DLD1 (cell line): Measurements from ENCODE around the gene CETN1.

Experiments
- in situ Hi-C: cut with HindIII; loops from 2 replicates; pipeline ENCODE4 v1.10.0; 2017; ENCODE audit warnings: low sequenced_read_pairs

The CETN1 gene

DNA sequence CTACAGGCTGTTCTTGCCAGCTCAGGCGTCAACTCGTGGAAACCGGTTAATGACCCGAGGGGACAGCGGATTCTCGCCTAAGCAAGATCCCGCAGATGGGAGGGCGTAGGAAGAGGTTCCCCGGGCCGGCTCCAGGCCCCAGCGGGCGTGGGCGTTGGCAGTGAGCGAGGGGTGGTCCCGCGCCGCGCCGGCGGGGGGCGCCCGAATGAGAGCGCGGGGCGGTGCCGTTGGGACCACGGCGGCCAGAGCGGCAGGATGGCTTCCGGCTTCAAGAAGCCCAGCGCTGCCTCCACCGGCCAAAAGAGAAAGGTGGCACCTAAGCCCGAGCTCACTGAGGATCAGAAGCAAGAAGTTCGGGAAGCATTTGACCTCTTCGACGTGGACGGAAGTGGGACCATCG lies at the start of gene CETN1:
TSS of gene CETN1 (plus strand) at position 227 of the 400 bp plus-strand sequence. CDS start at position 256, 29 bp downstream.
- in situ Hi-C loops: no loop called here

DNA sequence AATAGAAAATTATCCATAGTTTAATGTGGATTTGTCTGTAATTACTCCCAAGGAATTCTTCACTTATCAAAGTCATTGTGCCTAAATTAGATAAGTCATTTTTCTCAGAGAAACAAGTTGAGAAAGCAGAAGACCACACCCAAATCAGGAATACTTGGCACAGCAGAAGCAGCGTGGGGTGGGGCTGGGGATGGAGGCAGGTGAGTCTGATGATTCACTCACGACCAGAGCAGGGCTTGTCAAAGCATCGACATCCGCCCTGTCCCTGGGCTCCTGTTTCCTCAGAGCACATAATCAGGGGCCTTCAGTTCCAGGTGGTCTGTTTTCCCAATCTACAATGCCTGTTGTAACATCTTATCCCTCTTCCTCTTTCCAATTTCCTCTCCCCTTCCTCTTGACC lies 48.2 kb upstream of the CETN1 start:
- in situ Hi-C loops: no loop called here

DNA sequence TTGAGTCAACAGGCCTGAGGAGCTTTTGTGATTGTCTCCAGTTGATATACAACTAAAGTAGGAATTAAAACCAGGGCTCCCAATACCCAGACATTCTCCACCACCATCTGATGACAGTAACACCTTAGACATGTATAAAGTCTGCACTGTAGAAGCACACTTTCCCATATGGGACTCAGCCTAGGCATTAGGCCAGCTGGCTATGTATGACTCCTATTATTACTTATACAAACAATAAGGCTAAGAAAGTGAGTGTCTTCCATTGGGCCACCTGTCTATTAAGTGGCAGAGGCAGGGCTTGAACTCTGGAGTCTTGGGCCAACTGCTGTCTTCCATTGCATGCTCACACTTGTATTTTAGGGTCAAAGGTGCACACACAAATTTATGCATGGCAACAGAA lies 47.5 kb upstream of the CETN1 start:
- in situ Hi-C loops: no loop called here

GRCh38 chr18:533995-534601 lies 46.1 kb upstream of the CETN1 start:
- in situ Hi-C loops: no loop called here

- in situ Hi-C loops: no loop called here
Observed at GRCh38 chr18:543447-544078, 36.6 kb upstream of the CETN1 start.

DNA sequence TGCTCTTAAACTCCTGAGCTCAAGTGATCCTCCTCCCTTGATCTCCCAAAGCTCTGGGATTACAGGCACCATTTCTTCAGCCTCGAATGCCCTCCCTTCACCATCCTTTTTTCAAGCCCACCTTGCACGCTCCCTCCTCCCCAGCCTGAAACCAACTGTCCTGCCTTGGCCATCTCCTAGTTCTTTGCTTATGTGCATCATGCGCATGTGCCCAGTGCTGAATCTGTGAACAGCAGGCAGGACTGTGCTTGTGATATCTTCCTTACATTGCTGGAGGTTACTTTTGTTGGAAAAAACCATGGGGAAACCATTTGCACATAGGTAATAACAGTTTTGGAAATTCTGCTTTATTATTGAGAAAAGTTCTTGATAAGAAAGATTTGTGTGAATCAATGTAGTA lies 30.2 kb upstream of the CETN1 start:
- in situ Hi-C loops: no loop called here

DNA sequence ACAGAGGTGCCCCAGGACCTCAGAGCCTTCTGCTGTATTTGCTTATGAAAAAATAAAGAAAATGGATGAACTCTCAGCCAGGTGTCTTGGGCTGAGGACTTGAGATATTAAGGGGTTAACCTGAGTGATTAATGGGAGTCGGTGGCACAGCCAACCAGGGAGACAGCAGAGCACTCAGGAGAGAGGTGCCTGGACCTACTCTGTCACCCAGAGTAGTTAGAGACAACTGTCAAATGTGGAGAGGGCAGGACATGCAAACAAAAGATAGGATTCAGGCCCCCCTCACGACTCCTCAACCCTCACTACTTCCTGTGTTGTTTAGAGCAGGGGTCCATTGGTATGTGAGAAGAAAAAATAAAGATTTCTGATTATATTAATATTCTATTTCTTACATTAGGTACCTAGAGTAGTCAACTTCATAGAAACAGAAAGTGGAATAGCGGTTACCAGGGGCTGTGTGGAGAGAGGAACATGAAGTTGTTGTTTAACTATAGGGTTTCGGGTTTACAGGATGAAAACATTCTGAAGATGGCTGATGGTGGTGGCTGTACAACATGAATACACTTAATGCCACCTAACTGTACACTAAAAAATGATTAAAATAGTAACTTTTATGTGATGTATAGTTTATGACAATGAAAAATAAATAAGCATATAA lies 28.6 kb upstream of the CETN1 start:
- in situ Hi-C loops: no loop called here

DNA sequence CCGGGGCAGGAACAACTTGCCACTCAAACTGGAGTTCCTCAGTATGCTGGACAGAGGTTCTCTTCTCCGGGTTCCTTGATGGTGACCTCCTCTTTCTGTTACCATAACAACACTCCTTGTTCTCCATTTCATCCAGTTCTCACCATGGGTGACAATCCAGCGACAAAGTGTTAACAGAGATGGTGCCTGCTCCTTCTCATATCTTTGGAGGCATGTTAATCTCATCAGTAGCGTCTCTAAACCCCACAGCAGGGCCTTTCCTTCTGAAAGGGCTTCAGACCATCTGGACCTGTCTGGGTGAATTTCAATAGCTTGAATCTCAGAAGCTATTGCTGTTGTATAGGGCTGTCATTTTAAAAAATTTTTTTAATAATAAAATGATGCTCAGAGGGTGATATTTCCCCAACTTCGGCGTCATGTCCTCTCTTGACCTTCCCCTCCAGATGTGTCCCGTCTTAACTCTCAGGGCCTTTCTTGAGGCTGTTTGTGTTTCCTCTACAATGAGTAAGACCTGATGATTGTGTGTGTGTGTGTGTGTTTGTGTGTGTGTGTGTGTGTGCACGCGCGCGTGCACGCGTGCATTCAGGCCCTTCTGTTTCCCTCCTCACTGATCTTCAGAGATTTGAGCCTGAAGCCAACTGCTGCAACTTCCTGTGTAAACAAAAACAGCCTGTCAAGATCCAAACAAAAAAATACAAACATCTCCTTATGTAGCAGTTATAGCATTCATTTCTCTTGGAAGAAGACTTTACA lies 24.3 kb upstream of the CETN1 start:
- in situ Hi-C loops: no loop called here

GRCh38 chr18:564708-565561 lies 15.2 kb upstream of the CETN1 start:
- in situ Hi-C loops: no loop called here

DNA sequence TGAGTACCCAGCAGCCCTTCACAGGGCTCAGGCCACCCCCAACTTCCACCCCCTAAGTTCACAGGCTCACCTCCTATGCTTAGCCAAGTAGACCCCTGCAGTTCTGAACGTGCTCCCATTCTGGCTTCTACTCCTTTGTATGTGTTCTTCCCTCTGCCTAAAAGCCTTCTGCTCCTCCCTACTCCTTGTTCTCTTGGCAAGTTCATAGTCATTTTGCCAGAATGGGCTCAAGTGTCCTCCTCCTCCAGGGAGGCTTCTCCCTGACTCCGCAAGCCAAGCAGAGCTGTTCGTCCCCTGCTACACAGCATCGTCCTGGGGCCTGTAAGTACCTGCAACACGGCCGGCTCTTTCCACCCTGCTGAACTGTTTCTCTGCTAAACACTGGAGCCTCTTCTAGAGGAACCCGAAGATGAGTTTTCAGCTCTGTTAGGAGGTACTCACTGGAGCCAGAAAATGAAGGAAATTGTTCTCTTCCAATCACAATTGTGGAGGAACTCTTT lies 14.6 kb upstream of the CETN1 start:
- in situ Hi-C loops: no loop called here

- in situ Hi-C loops: no loop called here
Observed at GRCh38 chr18:567122-567521, 13.1 kb upstream of the CETN1 start.

DNA sequence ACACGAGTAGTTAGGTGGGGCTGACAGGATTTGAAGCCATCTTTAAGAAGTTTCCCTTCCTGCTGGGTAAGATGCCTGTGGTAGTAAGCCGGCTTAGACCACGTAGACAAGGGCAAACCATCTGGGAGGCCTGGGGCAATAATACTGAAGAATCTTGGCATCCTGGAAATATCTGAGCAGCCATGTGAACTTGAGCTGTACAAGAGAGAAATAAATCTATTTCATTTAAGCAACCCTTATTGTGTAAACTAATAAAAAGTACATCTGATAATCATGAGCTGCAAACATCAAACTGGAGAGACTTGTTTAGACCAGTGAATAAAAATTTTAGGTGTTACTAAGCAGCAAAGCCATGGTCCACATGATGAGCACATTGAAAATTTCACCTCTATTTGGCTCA lies 11.4 kb upstream of the CETN1 start:
- in situ Hi-C loops: no loop called here

GRCh38 chr18:570256-570655 lies 9.9 kb upstream of the CETN1 start:
- in situ Hi-C loops: no loop called here

DNA sequence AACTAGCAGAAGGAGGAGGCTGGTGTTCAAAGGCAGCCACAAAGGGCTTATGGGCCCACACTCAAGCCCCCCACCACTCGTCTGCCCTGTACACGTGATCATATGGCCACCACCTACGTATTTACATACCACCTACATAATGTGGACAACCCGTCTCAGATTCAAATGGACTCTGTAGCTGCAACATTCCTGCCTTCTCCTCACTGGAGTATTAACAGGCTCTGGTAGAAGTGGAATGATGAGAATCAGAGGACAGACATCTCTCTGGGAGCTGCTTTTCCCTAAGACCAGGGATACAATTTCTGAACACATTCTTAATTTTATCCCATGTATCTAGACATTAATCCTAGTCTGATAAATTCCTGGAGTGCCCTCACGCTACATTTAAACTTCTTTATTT lies 9.5 kb upstream of the CETN1 start:
- in situ Hi-C loops: no loop called here

- in situ Hi-C loops: no loop called here
Observed at GRCh38 chr18:572091-572830, 7.9 kb upstream of the CETN1 start.

- in situ Hi-C loops: no loop called here
Observed at GRCh38 chr18:572831-573289, 7.3 kb upstream of the CETN1 start.

DNA sequence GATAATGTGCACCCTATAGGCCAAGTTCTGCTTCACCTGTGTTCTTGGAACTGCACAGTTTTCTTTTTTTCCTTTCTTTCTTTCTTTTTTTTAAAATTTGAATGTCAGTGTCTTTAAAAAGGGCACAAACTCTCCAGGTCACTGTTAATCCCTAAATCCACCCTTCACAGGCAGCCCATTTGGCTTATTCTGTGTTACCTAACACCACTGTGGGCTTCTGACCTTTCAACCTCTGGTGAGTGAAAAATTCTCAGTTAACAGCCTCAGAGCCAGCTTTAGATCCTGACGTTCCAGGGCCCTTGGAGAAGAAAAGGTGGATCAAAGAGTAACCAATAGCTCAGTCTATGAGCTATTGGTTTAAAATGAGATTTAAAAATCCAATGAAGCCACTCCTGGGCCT lies 6.8 kb upstream of the CETN1 start:
- in situ Hi-C loops: no loop called here

- in situ Hi-C loops: no loop called here
Observed at GRCh38 chr18:574149-574860, 5.9 kb upstream of the CETN1 start.
